A549 (cell line): ENCODE data around the gene FUCA2. TPM values are rescaled to one million over a fixed set of nuclear protein-coding genes. Genes with fewer than 3 reads are reported as not detected.

ENCODE experiments used
- ATAC-seq, 2 experiments: fragments of 200-7000 bp in 1 of 2; fragments of >200 bp in 1 of 2; cut with Nextera tagmentation in 1 of 2; cut with Tn5 transposase in 1 of 2; 3 replicates each; pipeline versions ENCODE4 v1.8.0 to v1.9.1; 2018 to 2020; ENCODE audit warnings: mild to moderate bottlenecking in 1 of 2, moderate library complexity in 1 of 2
- CTCF ChIA-PET: fragments of 300-600 bp; sonication (Branson Sonifier 250); formaldehyde crosslinking; extraction: SDS; loops from one replicate; lab custom pipeline; 2021; ENCODE audit warnings: antibody characterized with exemption, inconsistent platforms; lab: Yijun Ruan, JAX
- POLR2A ChIA-PET: fragments of 350-600 bp; formaldehyde crosslinking; extraction: SDS; loops from one replicate; lab custom pipeline; 2021; ENCODE audit warnings: antibody characterized with exemption, inconsistent platforms; lab: Yijun Ruan, JAX
- DNase-seq, 2 experiments: peaks; one replicate each; pipeline versions ENCODE4 v3.0.0 to v3.0.0-alpha.2; 2011 to 2016; ENCODE audit warnings: low read depth in 1 of 2, low spot score in 1 of 2
- FAIRE-seq: peaks from 2 replicates; lab custom pipeline; 2011; peaks lifted over from hg19 to GRCh38; lab: Jason Lieb, UNC
- H3K27ac ChIP-seq, 2 experiments: fragments of >200 bp; sonication (Bioruptor Twin); formaldehyde crosslinking; 3 replicates each; pipeline ENCODE4 v1.5.1; 2016 to 2017
- H3K4me1 ChIP-seq: fragments of >200 bp; sonication (Bioruptor Twin); formaldehyde crosslinking; 3 replicates; pipeline ENCODE4 v1.6.1; 2016
- H3K4me2 ChIP-seq: fragments of >200 bp; sonication (Bioruptor Twin); formaldehyde crosslinking; 3 replicates; pipeline ENCODE4 v1.6.1; 2016
- H3K4me3 ChIP-seq: fragments of >200 bp; sonication (Bioruptor Twin); formaldehyde crosslinking; 3 replicates; pipeline ENCODE4 v1.5.1; 2016
- H3K9me3 ChIP-seq: fragments of >200 bp; sonication (Bioruptor Twin); formaldehyde crosslinking; 3 replicates; pipeline ENCODE4 v1.6.1; 2016
- BCL3 ChIP-seq: fragments of >200 bp; sonication (Bioruptor Twin); formaldehyde crosslinking; IDR thresholded peaks from 3 replicates; pipeline ENCODE4 v1.6.1; 2016
- CBX2 ChIP-seq: fragments of 200-600 bp; sonication (generic); IDR thresholded peaks from 2 replicates; pipeline ENCODE4 v1.6.1; 2016; ENCODE audit warnings: low read depth, mild to moderate bottlenecking, borderline replicate concordance
- CEBPB ChIP-seq, 2 experiments: fragments of >200 bp in 1 of 2; sonication (Bioruptor Twin) in 1 of 2; formaldehyde crosslinking in 1 of 2; IDR thresholded peaks; 2 replicates each; pipeline ENCODE4 v1.6.1; 2012 to 2016
- CHD2 ChIP-seq: fragments of 150-350 bp; IDR thresholded peaks from 2 replicates; pipeline ENCODE4 v1.6.1; 2014; ENCODE audit warnings: low read length; ENCODE audit not compliant: partially characterized antibody
- CHD4 ChIP-seq: fragments of 200-600 bp; sonication (generic); IDR thresholded peaks from 2 replicates; pipeline ENCODE4 v1.6.1; 2016; ENCODE audit warnings: antibody characterized with exemption, mild to moderate bottlenecking, borderline replicate concordance
- E2F6 ChIP-seq: IDR thresholded peaks from 2 replicates; pipeline ENCODE4 v1.6.1; 2012; ENCODE audit warnings: low read depth, borderline replicate concordance
- EHF ChIP-seq: fragments of 250-450 bp; sonication (Bioruptor Pico); IDR thresholded peaks from 2 replicates; pipeline ENCODE4 v1.5.0; 2020; ENCODE audit warnings: mild to moderate bottlenecking
- ELK1 ChIP-seq: fragments of 150-350 bp; IDR thresholded peaks from 2 replicates; pipeline ENCODE4 v1.6.1; 2014; ENCODE audit warnings: low read depth, mild to moderate bottlenecking, low read length
- FOXS1 ChIP-seq: fragments of 250-450 bp; sonication (Bioruptor Pico); IDR thresholded peaks from 2 replicates; pipeline ENCODE4 v1.5.0; 2020; ENCODE audit warnings: mild to moderate bottlenecking, moderate library complexity
- HDAC2 ChIP-seq: fragments of 200-600 bp; sonication (generic); IDR thresholded peaks from 2 replicates; pipeline ENCODE4 v1.6.1; 2016
- HES2 ChIP-seq: fragments of >200 bp; sonication (Bioruptor Twin); formaldehyde crosslinking; IDR thresholded peaks from 2 replicates; pipeline ENCODE4 v1.6.1; 2016
- HEYL ChIP-seq: fragments of 250-450 bp; sonication (Bioruptor Pico); IDR thresholded peaks from 2 replicates; pipeline ENCODE4 v1.8.0; 2021; ENCODE audit warnings: mild to moderate bottlenecking, moderate library complexity
- HOXA7 ChIP-seq: fragments of 250-450 bp; sonication (Bioruptor Pico); IDR thresholded peaks from 2 replicates; pipeline ENCODE4 v1.5.0; 2020; ENCODE audit warnings: mild to moderate bottlenecking, moderate library complexity
- JUNB ChIP-seq: fragments of >200 bp; sonication (Bioruptor Twin); formaldehyde crosslinking; IDR thresholded peaks from 2 replicates; pipeline ENCODE4 v1.6.1; 2016
- MAX ChIP-seq: IDR thresholded peaks from 2 replicates; pipeline ENCODE4 v1.6.1; 2012
- MAZ ChIP-seq: fragments of 150-350 bp; IDR thresholded peaks from 2 replicates; pipeline ENCODE4 v1.6.1; 2014; ENCODE audit warnings: antibody characterized with exemption, low read depth, low read length, borderline replicate concordance
- MYC ChIP-seq: IDR thresholded peaks from 2 replicates; pipeline ENCODE4 v1.6.1; 2012; ENCODE audit warnings: mild to moderate bottlenecking, inconsistent platforms, low read length, improper control_type of control experiment, borderline replicate concordance
- PHF8 ChIP-seq: fragments of 200-600 bp; sonication (generic); IDR thresholded peaks from 2 replicates; pipeline ENCODE4 v1.6.1; 2016; ENCODE audit warnings: low read depth, mild to moderate bottlenecking, antibody characterized with exemption, moderate library complexity, borderline replicate concordance
- POLR2AphosphoS2 ChIP-seq: conservative IDR thresholded peaks from 2 replicates; pipeline ENCODE4 v1.6.1; 2012; ENCODE audit warnings: low read length, improper control_type of control experiment, inconsistent platforms
- RARB ChIP-seq: fragments of 250-450 bp; sonication (Bioruptor Pico); IDR thresholded peaks from 2 replicates; pipeline ENCODE4 v1.8.0; 2021; ENCODE audit warnings: mild to moderate bottlenecking, moderate library complexity
- RFX5 ChIP-seq: fragments of 450-650 bp; IDR thresholded peaks from 2 replicates; pipeline ENCODE4 v1.7.1; 2014; ENCODE audit warnings: antibody characterized with exemption, mild to moderate bottlenecking, moderate library complexity
- SMC3 ChIP-seq: fragments of >200 bp; sonication (Bioruptor Twin); formaldehyde crosslinking; IDR thresholded peaks from 3 replicates; pipeline ENCODE4 v1.6.1; 2018; ENCODE audit warnings: inconsistent platforms
- TFCP2L1 ChIP-seq: fragments of 250-450 bp; sonication (Bioruptor Pico); IDR thresholded peaks from 2 replicates; pipeline ENCODE4 v1.5.0; 2021; ENCODE audit warnings: mild to moderate bottlenecking
- USF2 ChIP-seq: fragments of 450-650 bp; IDR thresholded peaks from 2 replicates; pipeline ENCODE4 v1.6.1; 2014; ENCODE audit warnings: antibody characterized with exemption
- ZSCAN20 ChIP-seq: fragments of 250-450 bp; sonication (Bioruptor Pico); IDR thresholded peaks from 2 replicates; pipeline ENCODE4 v1.8.0; 2022; ENCODE audit warnings: mild to moderate bottlenecking, moderate library complexity
- WGBS: methylation state at CpG from one replicate; pipeline ENCODE4 v1.1.6; 2017; ENCODE audit errors: missing lambda C conversion rate; 5-methylcytosine and 5-hydroxymethylcytosine counted together
- polyA plus RNA-seq, 4 experiments: library from polyadenylated mRNA; depleted of rRNA in 3 of 4; stranded (reverse); fragments of >200 nt; fragmentation: RNase III in 1 of 4; extraction: RNeasy Plus Mini Kit Qiagen cat#74134 plus additional on column Dnase treatment in 1 of 4; gene quantifications; 2 replicates in 3 of 4; 3 replicates in 1 of 4; pipeline ENCODE4 v1.2.3, GENCODE V29; 2011 to 2017

The FUCA2 gene
- polyA plus RNA-seq, 2 of the 4 experiments (the other 2 are of a cell fraction) = 46.9 to 55.5 TPM

GRCh38 chr6:143556529-143556928 is 45.0 kb upstream of the FUCA2 start:
- CTCF ChIA-PET = no interaction called here
- POLR2A ChIA-PET = no interaction called here
- no peak for DNase-seq
- Histone ChIP-seq H3K4me3 (no peak overlapping the region), H3K9me3 (no peaks in the 10 kb centered on the region), H3K4me2 (no peak overlapping the region), H3K27ac (no peak overlapping the region), H3K4me1 (no peaks in the 10 kb centered on the region)
- WGBS = 84% methylated on average over 6 of the region's 6 CpGs
- TF ChIP-seq POLR2AphosphoS2 (no peak), CHD4 (no peak), JUNB (no peak), MYC (no peak), BCL3 (no peak), PHF8 (no peak), FOXS1 (CRISPR knock-in tag) (no peak), E2F6 (no peak), HEYL (CRISPR knock-in tag) (no peak), SMC3 (no peak), CEBPB (IDR thresholded peaks at IDR 0.05) (no peak), MAZ (no peak), RARB (no peak), HOXA7 (no peak), EHF (CRISPR knock-in tag) (no peak), TFCP2L1 (CRISPR knock-in tag) (no peak), CHD2 (no peak), HDAC2 (no peak), CBX2 (no peak)
- no peak for FAIRE-seq
- no peak for ATAC-seq

- TF ChIP-seq HES2 (no peak), CHD4 (no peak), USF2 (no peak), ELK1 (no peak), ZSCAN20 (CRISPR knock-in tag) (no peak), RFX5 (no peak), MAX (no peak)
- TF ChIP-seq, all 56 proteins: peak for 0
- ATAC-seq (no peak), DNase-seq (no peak), FAIRE-seq (no peak)
- ChIA-PET POLR2A (no interaction called here), CTCF (interaction anchor here (1.0 kb wide), 1 partner anchor 42 kb away, joined by 3 read pairs; no protein-coding TSS in a partner anchor)
- Histone ChIP-seq H3K27ac (no peak overlapping the region), H3K9me3 (no peaks in the 10 kb centered on the region), H3K4me1 (no peaks in the 10 kb centered on the region), H3K4me2 (no peak overlapping the region), H3K4me3 (no peak overlapping the region)
- WGBS = 84% methylated on average over 3 of the region's 3 CpGs
These were observed 44.1 kb upstream of the FUCA2 start for GRCh38 chr6:143555582-143555981.
